ENCODE data around the gene MLPH. TPM values are rescaled to one million over a fixed set of nuclear protein-coding genes. Genes with fewer than 3 reads are reported as not detected.

MLPH gene
- polyA plus RNA-seq, 1 experiment, result 15.6 TPM

DNA sequence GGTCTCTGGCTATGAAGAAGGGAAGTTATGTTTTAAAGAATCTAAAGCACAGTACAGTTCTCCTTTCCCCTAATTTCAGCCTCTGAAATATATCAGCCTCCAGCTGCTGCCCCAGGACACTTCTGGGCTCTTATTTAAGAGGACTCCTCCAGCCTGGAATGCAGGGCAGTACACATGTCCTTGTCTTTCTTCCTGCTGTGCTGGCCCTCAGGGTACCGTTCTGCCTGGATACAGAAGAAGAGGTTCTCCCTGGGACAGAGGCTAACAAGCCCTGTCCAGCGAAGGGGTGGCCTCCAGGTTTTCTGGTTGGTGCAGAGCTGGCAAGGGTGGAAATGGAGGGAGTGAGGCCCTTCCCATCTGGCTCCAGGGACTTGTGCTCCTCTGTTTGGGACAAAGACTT lies 22.1 kb downstream of the MLPH start:
- Histone ChIP-seq H3K27me3 (ENCODE audit: control insufficient read depth, insufficient read depth, low read length) (no peaks in the 10 kb centered on the region), H3K4me3 (ENCODE audit: low read depth, low read length) (no peak overlapping the region), H3K9me3 (ENCODE audit: control insufficient read depth, insufficient read depth, low read length) (no peaks in the 10 kb centered on the region), H3K27ac (ENCODE audit: low read depth, low read length) (no peak overlapping the region)
- TF ChIP-seq, protein P1, sequence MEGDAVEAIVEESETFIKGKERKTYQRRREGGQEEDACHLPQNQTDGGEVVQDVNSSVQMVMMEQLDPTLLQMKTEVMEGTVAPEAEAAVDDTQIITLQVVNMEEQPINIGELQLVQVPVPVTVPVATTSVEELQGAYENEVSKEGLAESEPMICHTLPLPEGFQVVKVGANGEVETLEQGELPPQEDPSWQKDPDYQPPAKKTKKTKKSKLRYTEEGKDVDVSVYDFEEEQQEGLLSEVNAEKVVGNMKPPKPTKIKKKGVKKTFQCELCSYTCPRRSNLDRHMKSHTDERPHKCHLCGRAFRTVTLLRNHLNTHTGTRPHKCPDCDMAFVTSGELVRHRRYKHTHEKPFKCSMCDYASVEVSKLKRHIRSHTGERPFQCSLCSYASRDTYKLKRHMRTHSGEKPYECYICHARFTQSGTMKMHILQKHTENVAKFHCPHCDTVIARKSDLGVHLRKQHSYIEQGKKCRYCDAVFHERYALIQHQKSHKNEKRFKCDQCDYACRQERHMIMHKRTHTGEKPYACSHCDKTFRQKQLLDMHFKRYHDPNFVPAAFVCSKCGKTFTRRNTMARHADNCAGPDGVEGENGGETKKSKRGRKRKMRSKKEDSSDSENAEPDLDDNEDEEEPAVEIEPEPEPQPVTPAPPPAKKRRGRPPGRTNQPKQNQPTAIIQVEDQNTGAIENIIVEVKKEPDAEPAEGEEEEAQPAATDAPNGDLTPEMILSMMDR (IDR thresholded peaks at IDR 0.05; ENCODE audit: low read depth, low read length), result no peak
- ChIA-PET CTCF (interaction anchor here (0.6 to 11.2 kb wide), 9 partner anchors 9 to 236 kb away, joined by 3 to 209 read pairs (median 4); no protein-coding TSS in a partner anchor), POLR2A (interaction anchor here (0.5 kb wide), 1 partner anchor 44 kb away, joined by 4 read pairs; no protein-coding TSS in a partner anchor)
- no peak for DNase-seq (ENCODE audit: low read depth, low spot score)

DNA sequence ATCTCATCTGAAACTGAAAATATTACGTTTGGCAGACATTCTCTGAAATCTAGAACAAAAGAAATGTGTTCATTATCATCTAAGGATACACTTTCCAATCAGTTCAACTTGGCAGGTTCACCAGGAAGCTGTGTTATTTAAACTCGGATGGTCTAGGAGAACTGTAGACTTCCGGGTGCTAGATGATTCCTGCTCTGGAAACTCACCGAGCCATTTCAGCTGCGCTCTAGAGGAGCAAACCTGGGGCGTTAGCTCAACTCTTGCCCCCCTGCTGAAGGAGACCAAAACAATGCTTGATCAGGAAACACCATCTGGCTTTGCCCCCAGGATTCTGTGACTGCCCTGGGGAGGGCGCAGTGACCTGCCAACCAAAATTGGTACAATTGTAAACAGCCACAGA lies 22.9 kb downstream of the MLPH start:
- Histone ChIP-seq H3K27me3 (ENCODE audit: control insufficient read depth, insufficient read depth, low read length) (no peaks in the 10 kb centered on the region), H3K4me3 (ENCODE audit: low read depth, low read length) (no peak overlapping the region), H3K27ac (ENCODE audit: low read depth, low read length) (no peak overlapping the region), H3K9me3 (ENCODE audit: control insufficient read depth, insufficient read depth, low read length) (no peaks in the 10 kb centered on the region)
- ChIA-PET POLR2A (no interaction called here), CTCF (interaction anchor here (0.6 to 11.2 kb wide), 6 partner anchors 10 to 351 kb away, joined by 3 to 209 read pairs (median 4); no protein-coding TSS in a partner anchor)
- DNase-seq (ENCODE audit: low read depth, low spot score), result no peak
- TF ChIP-seq, protein P1 (IDR thresholded peaks at IDR 0.05; ENCODE audit: low read depth, low read length), result no peak

DNA sequence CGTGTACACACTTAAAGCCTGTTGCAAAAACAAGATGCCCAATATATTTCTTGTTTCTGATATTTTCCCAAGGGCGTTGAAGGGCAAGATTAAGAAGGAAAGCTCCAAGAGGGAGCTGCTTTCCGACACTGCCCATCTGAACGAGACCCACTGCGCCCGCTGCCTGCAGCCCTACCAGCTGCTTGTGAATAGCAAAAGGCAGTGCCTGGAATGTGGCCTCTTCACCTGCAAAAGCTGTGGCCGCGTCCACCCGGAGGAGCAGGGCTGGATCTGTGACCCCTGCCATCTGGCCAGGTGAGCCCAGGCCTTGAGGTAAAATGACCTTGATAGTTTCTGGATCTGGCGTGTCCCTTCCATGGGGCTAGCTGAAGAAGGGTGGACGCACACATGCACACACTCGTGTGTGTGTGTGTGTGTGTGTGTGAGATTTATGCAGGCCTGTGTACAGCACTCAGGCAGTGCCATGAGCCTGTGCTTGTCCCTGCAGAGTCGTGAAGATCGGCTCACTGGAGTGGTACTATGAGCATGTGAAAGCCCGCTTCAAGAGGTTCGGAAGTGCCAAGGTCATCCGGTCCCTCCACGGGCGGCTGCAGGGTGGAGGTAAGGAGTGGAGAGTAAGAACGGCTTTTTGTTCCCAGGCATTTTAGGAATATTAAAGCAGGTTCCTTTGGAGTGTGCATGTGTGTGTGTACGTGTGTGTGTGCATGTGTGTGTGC lies 23.6 kb downstream of the MLPH start:
- CTCF ChIA-PET, result interaction anchor here (0.6 to 11.2 kb wide), 5 partner anchors 11 to 351 kb away, joined by 3 to 209 read pairs (median 32); no protein-coding TSS in a partner anchor
- TF ChIP-seq, protein P1 (IDR thresholded peaks at IDR 0.05; ENCODE audit: low read depth, low read length), result no peak
- no peaks in the 10 kb centered on the region for H3K9me3 ChIP-seq (ENCODE audit: control insufficient read depth, insufficient read depth, low read length)
- POLR2A ChIA-PET, result interaction anchor here (0.6 to 3.0 kb wide), 2 partner anchors 9 to 29 kb away, joined by 3 to 10 read pairs; no protein-coding TSS in a partner anchor
- H3K27ac ChIP-seq (ENCODE audit: low read depth, low read length), result peak overlapping the region; percentile 58
- H3K4me3 ChIP-seq (ENCODE audit: low read depth, low read length), result no peak overlapping the region
- DNase-seq (ENCODE audit: low read depth, low spot score), result no peak
- H3K27me3 ChIP-seq (ENCODE audit: control insufficient read depth, insufficient read depth, low read length), result no peaks in the 10 kb centered on the region

DNA sequence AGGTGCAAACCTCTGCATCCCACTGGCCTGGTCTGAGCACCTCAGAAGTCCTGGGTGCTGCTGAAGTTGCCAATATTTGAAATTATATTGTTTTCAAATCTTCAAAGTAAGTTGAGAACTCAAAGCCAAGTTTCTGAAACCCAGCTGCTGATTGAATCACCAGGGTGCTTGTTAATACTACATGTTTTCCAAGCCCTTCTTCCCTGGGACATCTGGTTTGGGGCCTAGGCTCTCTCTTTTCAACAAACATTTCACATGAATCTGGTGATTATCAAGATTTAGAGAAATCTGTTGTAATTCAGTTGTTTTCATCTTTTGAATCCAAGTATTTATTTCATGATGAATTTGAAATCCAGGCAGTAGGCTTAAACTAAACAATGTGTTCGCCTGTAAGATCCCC lies 24.4 kb downstream of the MLPH start:
- Histone ChIP-seq H3K27me3 (ENCODE audit: control insufficient read depth, insufficient read depth, low read length) (no peaks in the 10 kb centered on the region), H3K9me3 (ENCODE audit: control insufficient read depth, insufficient read depth, low read length) (no peaks in the 10 kb centered on the region), H3K4me3 (ENCODE audit: low read depth, low read length) (no peak overlapping the region), H3K27ac (ENCODE audit: low read depth, low read length) (peak overlapping the region; percentile 78)
- POLR2A ChIA-PET, result interaction anchor here (0.6 to 3.0 kb wide), 3 partner anchors 10 to 166 kb away, joined by 3 to 11 read pairs (median 10); no protein-coding TSS in a partner anchor
- CTCF ChIA-PET, result interaction anchor here (0.6 to 11.2 kb wide), 21 partner anchors 11 to 418 kb away, joined by 3 to 209 read pairs (median 11); partner anchors contain the start of gene COL6A3
- DNase-seq (ENCODE audit: low read depth, low spot score), result peak; percentile 55
- TF ChIP-seq, protein P1 (IDR thresholded peaks at IDR 0.05; ENCODE audit: low read depth, low read length), result no peak

All from AG04450 (cell line).